Neural progenitor cell (in vitro differentiated cells): ENCODE results near the gene LIN28B. TPM values are rescaled to one million over a fixed set of nuclear protein-coding genes. Genes with fewer than 3 reads are reported as not detected.

Source experiments
- DNase-seq: peaks from one replicate; pipeline ENCODE4 v3.0.0-alpha.2; 2016; ENCODE audit warnings: low spot score
- H2AFZ ChIP-seq: fragments of 200-600 bp; sonication (generic); replicated peaks from 2 replicates; pipeline ENCODE4 v1.6.1; 2016; ENCODE audit warnings: antibody characterized with exemption
- H3F3A ChIP-seq: fragments of 200-600 bp; sonication (generic); 2 replicates; pipeline ENCODE4 v1.6.1; 2016; ENCODE audit warnings: antibody characterized with exemption, low read depth
- H3K27ac ChIP-seq: fragments of 200-600 bp; sonication (generic); 2 replicates; pipeline ENCODE4 v1.5.1; 2016; ENCODE audit warnings: mild to moderate bottlenecking
- H3K27me3 ChIP-seq: fragments of 200-600 bp; sonication (generic); 2 replicates; pipeline ENCODE4 v1.6.1; 2016; ENCODE audit warnings: mild to moderate bottlenecking, moderate library complexity
- H3K36me3 ChIP-seq: fragments of 200-600 bp; sonication (generic); 2 replicates; pipeline ENCODE4 v1.5.1; 2016
- H3K4me1 ChIP-seq: fragments of 200-600 bp; sonication (generic); 2 replicates; pipeline ENCODE4 v1.6.1; 2016; ENCODE audit warnings: mixed run types
- H3K4me2 ChIP-seq: fragments of 200-600 bp; sonication (generic); 2 replicates; pipeline ENCODE4 v1.6.1; 2016
- H3K4me3 ChIP-seq: fragments of 200-600 bp; sonication (generic); 2 replicates; pipeline ENCODE4 v1.5.1; 2016
- H3K79me2 ChIP-seq: fragments of 200-600 bp; sonication (generic); 2 replicates; pipeline ENCODE4 v1.6.1; 2016; ENCODE audit warnings: low read depth
- H3K9ac ChIP-seq: fragments of 200-600 bp; sonication (generic); 2 replicates; pipeline ENCODE4 v1.6.1; 2016
- H3K9me3 ChIP-seq: fragments of 200-600 bp; sonication (generic); 2 replicates; pipeline ENCODE4 v1.5.1; 2016; ENCODE audit warnings: low read depth
- H4K20me1 ChIP-seq: fragments of 200-600 bp; sonication (generic); 2 replicates; pipeline ENCODE4 v1.6.1; 2016; ENCODE audit warnings: low read depth
- H3K27ac Mint-ChIP-seq: 3 replicates; pipeline ENCODE4 v1.8.0; 2021; ENCODE audit warnings: mixed read lengths
- H3K27me3 Mint-ChIP-seq: 2 replicates; pipeline ENCODE4 v1.8.0; 2022; ENCODE audit warnings: low read depth, mild to moderate bottlenecking, inconsistent platforms, moderate library complexity, mixed read lengths; ENCODE audit not compliant: insufficient read depth
- H3K36me3 Mint-ChIP-seq: 3 replicates; pipeline ENCODE4 v1.8.0; 2021; ENCODE audit warnings: mixed read lengths
- H3K4me1 Mint-ChIP-seq: 3 replicates; pipeline ENCODE4 v1.8.0; 2021; ENCODE audit warnings: mixed read lengths
- H3K4me3 Mint-ChIP-seq: 3 replicates; pipeline ENCODE4 v1.8.0; 2021; ENCODE audit warnings: mild to moderate bottlenecking, moderate library complexity, mixed read lengths
- H3K9me3 Mint-ChIP-seq: 3 replicates; pipeline ENCODE4 v1.8.0; 2020; ENCODE audit warnings: mixed read lengths
- CTCF ChIP-seq: fragments of 200-600 bp; sonication (generic); IDR thresholded peaks from 2 replicates; pipeline ENCODE4 v1.5.1; 2017; ENCODE audit warnings: antibody characterized with exemption, mild to moderate bottlenecking
- EZH2 ChIP-seq: fragments of 200-600 bp; sonication (generic); IDR thresholded peaks from 2 replicates; pipeline ENCODE4 v1.6.1; 2017; ENCODE audit warnings: antibody characterized with exemption, mild to moderate bottlenecking, moderate library complexity
- EZH2phosphoT487 ChIP-seq: fragments of 200-600 bp; sonication (generic); IDR thresholded peaks from 2 replicates; pipeline ENCODE4 v1.6.1; 2017; ENCODE audit warnings: antibody characterized with exemption
- total RNA-seq: library from RNA; depleted of rRNA; stranded (reverse); fragments of >200 nt; gene quantifications from 2 replicates; pipeline ENCODE4 v1.2.3, GENCODE V29; 2015; ENCODE audit warnings: low replicate concordance

LIN28B gene
- total RNA-seq, 1 donor from 2014 or later, result 165 TPM

DNA sequence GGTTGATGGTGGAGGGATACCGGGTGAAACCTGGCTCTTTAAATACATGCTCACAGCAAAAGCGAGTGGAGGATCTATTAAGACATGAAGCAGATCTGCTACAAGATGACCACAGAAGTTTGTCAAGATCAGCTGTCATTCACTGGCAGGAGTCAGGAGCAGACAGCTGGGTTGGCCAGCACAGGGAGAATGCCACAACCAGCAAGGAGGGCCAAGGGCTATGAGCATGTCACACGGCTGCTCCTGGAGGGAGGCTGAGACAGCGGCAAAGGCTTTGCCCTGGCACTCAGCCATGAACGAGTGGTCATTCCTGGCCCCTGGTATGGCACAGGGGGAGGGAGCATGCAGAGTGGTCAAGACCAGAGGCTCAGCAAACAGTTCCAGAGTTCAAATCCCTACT lies 145.3 kb downstream of the LIN28B start:
- Histone ChIP-seq H4K20me1 (no peaks in the 10 kb centered on the region), H3K9me3 (no peaks in the 10 kb centered on the region), H2AFZ (no peak overlapping the region), H3K4me1 (no peaks in the 10 kb centered on the region), H3K4me2 (no peak overlapping the region), H3K9ac (no peak overlapping the region), H3K36me3 (no peaks in the 10 kb centered on the region), H3K4me3 (no peak overlapping the region), H3K27ac (no peak overlapping the region), H3F3A (no peaks in the 10 kb centered on the region), H3K79me2 (no peaks in the 10 kb centered on the region), H3K27me3 (no peaks in the 10 kb centered on the region)
- H3K36me3 Mint-ChIP-seq, result peaks cover 10% of the 10 kb centered on the region
- H3K27ac Mint-ChIP-seq, result no peak overlapping the region
- no peak overlapping the region for H3K4me3 Mint-ChIP-seq
- no peaks in the 10 kb centered on the region for H3K27me3 Mint-ChIP-seq
- no peaks in the 10 kb centered on the region for H3K4me1 Mint-ChIP-seq
- H3K9me3 Mint-ChIP-seq, result no peaks in the 10 kb centered on the region
- no peak for DNase-seq
- TF ChIP-seq CTCF, result no peak

DNA sequence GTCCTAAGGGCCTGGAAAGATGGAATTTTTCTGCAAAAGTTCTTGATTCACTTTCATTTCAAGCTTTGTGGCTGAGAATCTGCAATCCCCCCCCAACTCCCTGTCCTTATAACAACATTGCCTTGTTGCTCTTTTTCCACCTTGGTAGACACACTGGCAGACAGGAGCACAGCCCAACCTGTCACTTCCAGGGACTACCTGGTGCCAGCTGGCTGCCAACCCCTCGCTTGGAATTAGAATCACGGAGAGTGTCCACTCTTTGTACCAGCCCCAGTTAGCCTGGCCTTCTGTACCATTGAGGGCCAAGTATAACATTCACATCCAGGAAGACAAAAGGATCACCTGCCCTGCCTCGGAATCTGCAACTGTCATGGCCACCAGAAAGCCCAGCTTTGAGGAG lies 148.2 kb downstream of the LIN28B start:
- Mint-ChIP-seq H3K9me3 (no peaks in the 10 kb centered on the region), H3K36me3 (peaks cover 9% of the 10 kb centered on the region), H3K4me3 (no peak overlapping the region), H3K27me3 (no peaks in the 10 kb centered on the region), H3K4me1 (no peaks in the 10 kb centered on the region), H3K27ac (no peak overlapping the region)
- DNase-seq, result no peak
- H3K27me3 ChIP-seq, result no peaks in the 10 kb centered on the region
- H3K9ac ChIP-seq, result no peak overlapping the region
- no peak for TF ChIP-seq EZH2phosphoT487
- TF ChIP-seq CTCF, result no peak
- TF ChIP-seq EZH2, result no peak
- no peaks in the 10 kb centered on the region for H3F3A ChIP-seq
- H3K4me1 ChIP-seq, result no peaks in the 10 kb centered on the region
- H4K20me1 ChIP-seq, result no peaks in the 10 kb centered on the region
- H3K9me3 ChIP-seq, result no peaks in the 10 kb centered on the region
- no peak overlapping the region for H2AFZ ChIP-seq
- H3K36me3 ChIP-seq, result no peaks in the 10 kb centered on the region
- no peak overlapping the region for H3K27ac ChIP-seq
- H3K4me3 ChIP-seq, result no peak overlapping the region
- no peak overlapping the region for H3K4me2 ChIP-seq
- no peaks in the 10 kb centered on the region for H3K79me2 ChIP-seq

- no peaks in the 10 kb centered on the region for H3K9me3 Mint-ChIP-seq
- H3F3A ChIP-seq, result no peaks in the 10 kb centered on the region
- no peaks in the 10 kb centered on the region for H3K27me3 ChIP-seq
- no peaks in the 10 kb centered on the region for H3K36me3 ChIP-seq
- H3K27me3 Mint-ChIP-seq, result no peaks in the 10 kb centered on the region
- H3K27ac Mint-ChIP-seq, result no peak overlapping the region
- no peaks in the 10 kb centered on the region for H3K4me1 Mint-ChIP-seq
- H3K4me3 Mint-ChIP-seq, result no peak overlapping the region
- no peak overlapping the region for H3K9ac ChIP-seq
- H3K36me3 Mint-ChIP-seq, result peaks cover 4% of the 10 kb centered on the region
- H3K4me2 ChIP-seq, result no peak overlapping the region
- TF ChIP-seq CTCF (no peak), EZH2 (no peak), EZH2phosphoT487 (no peak)
- H3K4me1 ChIP-seq, result no peaks in the 10 kb centered on the region
- H3K79me2 ChIP-seq, result no peaks in the 10 kb centered on the region
- H2AFZ ChIP-seq, result no peak overlapping the region
- H3K9me3 ChIP-seq, result no peaks in the 10 kb centered on the region
- H4K20me1 ChIP-seq, result no peaks in the 10 kb centered on the region
- no peak overlapping the region for H3K4me3 ChIP-seq
- H3K27ac ChIP-seq, result no peak overlapping the region
- no peak for DNase-seq
These were observed 149.4 kb downstream of the LIN28B start for GRCh38 chr6:105106260-105106659.

DNA sequence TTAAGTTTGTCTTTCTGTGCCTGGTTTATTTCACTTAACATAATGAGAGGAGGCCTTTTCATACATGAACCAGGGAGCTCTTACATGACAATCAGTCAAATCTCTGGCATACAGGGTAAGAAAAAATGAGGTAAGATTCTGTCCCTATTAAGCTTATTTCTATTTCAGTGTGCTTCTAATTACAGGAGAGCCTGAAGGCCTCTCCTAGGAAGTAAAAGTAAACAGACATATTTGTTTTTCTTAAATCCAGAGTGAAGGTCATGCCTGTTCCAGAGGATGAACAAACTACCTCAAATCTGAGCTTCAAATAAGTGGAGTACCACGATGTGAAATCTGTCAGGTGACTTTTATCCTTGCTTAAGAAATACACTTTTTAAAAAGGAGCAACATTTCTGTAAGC lies 150.3 kb downstream of the LIN28B start:
- Histone ChIP-seq H3F3A (no peaks in the 10 kb centered on the region), H4K20me1 (no peaks in the 10 kb centered on the region), H3K79me2 (no peaks in the 10 kb centered on the region), H3K27me3 (no peaks in the 10 kb centered on the region), H3K4me3 (no peak overlapping the region), H3K9ac (no peak overlapping the region), H3K36me3 (no peaks in the 10 kb centered on the region), H2AFZ (no peak overlapping the region), H3K4me2 (no peak overlapping the region), H3K27ac (no peak overlapping the region), H3K4me1 (no peaks in the 10 kb centered on the region), H3K9me3 (no peaks in the 10 kb centered on the region)
- DNase-seq, result no peak
- Mint-ChIP-seq H3K4me1 (no peaks in the 10 kb centered on the region), H3K27me3 (no peaks in the 10 kb centered on the region), H3K27ac (no peak overlapping the region), H3K9me3 (no peaks in the 10 kb centered on the region), H3K4me3 (no peak overlapping the region), H3K36me3 (peaks cover 2% of the 10 kb centered on the region)
- TF ChIP-seq CTCF (no peak), EZH2phosphoT487 (no peak), EZH2 (no peak)
